HG03025 (cell line): ENCODE measurements around the gene C4orf36.
"Not testable (repeated sequence)": the region's sequence is repeated elsewhere in the genome, so short reads cannot be mapped to it uniquely, and the experiment has no call there.

ENCODE experiments used
- ATAC-seq: cut with Tn5 transposase; IDR thresholded peaks from one replicate; pipeline ENCODE4 v1.9.1; 2021; ENCODE audit warnings: mild to moderate bottlenecking, moderate library complexity; ENCODE audit not compliant: unreplicated experiment, low FRiP score

Gene C4orf36

GRCh38 chr4:86917212-86918039, 25.2 kb upstream of the C4orf36 start:
- ATAC-seq: no peak

- ATAC-seq: no peak
Measured at GRCh38 chr4:86916392-86916791, 24.2 kb upstream of the C4orf36 start.

- no peak for ATAC-seq
Measured at GRCh38 chr4:86910820-86911684, 18.8 kb upstream of the C4orf36 start.

GRCh38 chr4:86910369-86910768, 18.1 kb upstream of the C4orf36 start:
- no peak for ATAC-seq

GRCh38 chr4:86909546-86910295, 17.5 kb upstream of the C4orf36 start:
- no peak for ATAC-seq

DNA sequence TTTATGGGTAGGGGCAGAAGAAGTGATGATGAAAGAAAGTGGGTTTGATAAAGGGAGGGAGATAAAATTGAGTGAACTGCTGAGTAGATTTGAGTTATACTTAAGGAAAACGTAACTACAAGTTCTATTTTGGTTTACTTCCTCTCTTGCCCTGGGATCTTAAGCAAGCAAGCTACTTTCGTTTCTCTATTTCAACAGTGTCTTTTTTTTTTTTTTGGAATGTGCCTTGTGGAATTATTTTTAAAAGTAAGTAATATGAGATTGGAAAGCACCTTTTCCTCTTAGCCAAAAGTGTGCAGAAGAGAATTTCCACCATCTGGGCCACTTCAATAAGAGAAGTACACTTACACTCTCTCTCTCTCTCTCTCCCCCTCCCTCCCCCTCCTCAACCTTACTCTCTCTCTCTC, 16.0 kb upstream of the C4orf36 start:
- no peak for ATAC-seq

DNA sequence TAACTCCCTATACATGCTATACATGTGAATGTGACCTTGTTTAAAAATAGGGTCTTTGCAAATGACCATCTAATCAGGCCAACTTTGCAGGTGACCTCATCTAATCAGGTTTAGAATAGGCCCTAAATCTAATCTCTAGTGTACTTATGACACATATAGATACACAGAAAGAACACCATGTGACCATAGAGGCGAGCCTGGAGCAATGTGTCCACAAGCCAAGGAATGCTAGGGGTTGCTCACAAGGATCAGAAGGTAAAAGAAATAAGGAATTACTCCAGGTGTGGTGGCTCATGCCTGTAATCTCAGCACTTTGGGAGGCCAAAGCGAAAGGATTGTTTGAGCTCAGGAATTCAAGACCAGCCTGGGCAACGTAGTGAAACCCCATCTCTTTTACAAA, 9.6 kb upstream of the C4orf36 start:
- no peak for ATAC-seq

DNA sequence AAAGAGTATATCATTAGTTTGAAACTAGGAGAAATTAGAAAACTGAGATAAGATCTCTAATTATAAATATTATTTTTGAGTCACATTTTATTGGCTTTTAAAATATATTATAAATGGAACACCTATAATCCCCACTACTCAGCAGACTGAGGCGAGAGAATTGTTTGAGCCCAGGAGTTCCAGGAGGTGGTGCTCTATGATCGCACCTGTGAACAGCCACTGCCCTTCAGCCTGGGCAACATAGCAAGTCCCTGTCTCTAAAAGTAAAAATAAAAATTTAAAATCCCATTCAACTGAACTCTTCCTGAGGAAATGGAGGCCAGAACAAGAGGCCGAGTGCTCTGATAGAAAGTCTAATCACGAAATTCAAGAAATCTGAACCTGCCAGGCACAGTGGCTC, 6.3 kb upstream of the C4orf36 start:
- no peak for ATAC-seq

- ATAC-seq: no peak
Measured at GRCh38 chr4:86896596-86896995, 4.4 kb upstream of the C4orf36 start.

- peak; percentile 57 for ATAC-seq
Measured at GRCh38 chr4:86895692-86896488, 3.7 kb upstream of the C4orf36 start.

DNA sequence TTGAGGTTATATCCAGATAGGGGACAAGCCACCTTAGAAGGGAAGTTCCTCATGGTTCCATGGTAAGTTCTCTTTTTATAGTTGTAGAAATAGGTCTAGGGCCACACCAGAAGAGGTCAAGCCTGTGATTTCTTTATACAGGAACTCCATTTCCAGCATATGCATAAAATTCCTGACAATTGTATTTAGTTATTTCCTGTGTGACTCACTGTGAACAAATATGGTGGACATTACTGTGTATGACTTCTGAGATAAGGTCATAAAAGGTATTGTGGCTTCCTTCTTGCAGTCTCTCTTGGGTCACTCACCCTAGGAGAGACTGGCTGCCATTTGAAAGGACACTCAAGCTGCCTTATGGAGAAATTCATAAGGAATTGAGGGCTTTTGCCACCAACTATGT, 2.2 kb upstream of the C4orf36 start:
- ATAC-seq: no peak

DNA sequence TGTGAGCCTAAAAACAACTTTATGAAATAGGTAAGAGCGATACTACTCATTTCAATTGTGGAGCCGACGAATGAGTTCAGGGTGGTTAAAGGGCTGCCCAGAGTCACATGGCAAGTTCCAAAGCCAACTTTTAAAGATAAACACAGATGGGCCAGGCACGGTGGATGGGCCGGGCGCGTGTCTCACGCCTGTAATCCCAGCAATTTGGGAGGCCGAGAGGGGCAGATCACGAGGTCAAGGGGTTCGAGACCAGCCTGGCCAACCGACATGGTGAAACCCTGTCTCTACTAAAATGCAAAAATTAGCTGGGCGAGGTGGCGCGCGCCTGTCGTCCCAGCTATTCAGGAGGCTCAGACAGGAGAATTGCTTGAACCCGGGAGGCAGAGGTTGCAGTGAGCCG, 914 bp upstream of the C4orf36 start:
- ATAC-seq: no peak

DNA sequence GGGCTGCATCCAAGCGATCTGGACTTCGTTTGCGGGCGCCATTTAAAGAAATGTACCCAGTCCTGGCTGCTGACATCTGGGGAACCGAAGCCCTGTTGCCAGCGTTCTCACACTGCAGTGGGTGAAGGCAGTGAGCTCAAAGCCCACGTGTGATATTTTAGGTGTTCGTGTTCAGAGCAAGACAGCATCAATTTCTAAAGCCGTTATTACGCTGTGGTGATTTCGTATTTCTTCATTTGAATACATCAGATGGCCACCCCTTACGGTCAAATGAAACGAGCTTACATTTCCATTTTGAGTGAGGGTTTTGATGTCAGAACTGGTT, 376 bp upstream of the C4orf36 start:
- ATAC-seq: peak; percentile 10

DNA sequence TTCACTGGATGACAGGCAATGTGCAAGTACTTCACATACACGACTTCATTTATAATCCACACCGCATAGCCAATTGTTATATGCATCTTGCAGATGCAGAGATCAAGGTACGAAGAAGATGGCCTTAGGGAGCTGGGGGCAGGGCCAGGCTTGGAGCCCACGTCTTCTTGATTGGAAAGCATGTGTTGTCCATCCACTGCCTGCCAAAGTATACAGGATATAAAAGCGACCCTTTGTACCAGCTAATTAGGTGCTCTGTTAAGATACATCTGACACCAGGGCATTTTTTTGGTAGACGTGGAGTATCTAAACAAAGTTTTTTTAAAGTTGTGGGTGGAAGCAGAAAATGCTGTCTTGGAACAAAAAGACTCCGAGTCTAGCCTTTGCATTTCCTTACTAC, 1.4 kb downstream of the C4orf36 start:
- no peak for ATAC-seq

- no peak for ATAC-seq
Measured at GRCh38 chr4:86879641-86880040, 12.6 kb downstream of the C4orf36 start.

DNA sequence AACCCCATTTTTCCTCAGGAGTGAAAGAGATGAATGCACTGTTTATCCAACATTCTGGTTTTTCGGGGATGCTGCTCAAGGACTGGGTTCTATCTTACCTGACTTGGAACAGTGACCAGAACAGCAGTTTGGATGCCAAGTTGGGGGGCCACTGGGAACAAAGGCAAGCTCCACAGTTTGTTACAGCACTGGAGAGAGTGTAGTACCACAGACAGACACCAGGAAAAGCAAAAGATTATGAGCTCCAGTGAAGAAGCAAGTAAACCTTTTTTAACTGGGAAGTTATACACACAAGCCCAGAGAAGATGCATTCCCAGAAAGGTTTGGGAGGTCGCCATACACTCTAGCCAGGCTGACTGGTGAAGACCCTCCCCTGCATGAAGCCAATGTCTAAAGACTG, 13.6 kb downstream of the C4orf36 start:
- no peak for ATAC-seq

- ATAC-seq: no peak
Measured at GRCh38 chr4:86876894-86877685, 15.1 kb downstream of the C4orf36 start.

GRCh38 chr4:86875436-86875835, 16.8 kb downstream of the C4orf36 start:
- ATAC-seq: not testable (repeated sequence)

- no peak for ATAC-seq
Measured at GRCh38 chr4:86872135-86872534, 20.1 kb downstream of the C4orf36 start.
